ENCODE data around the gene PRMT5.

PRMT5 gene

GRCh38 chr14:22896760-22897159 is 32.4 kb downstream of the PRMT5 start:
- no peak for DNase-seq (ENCODE audit: low read depth)

GRCh38 chr14:22896356-22896755 is 32.8 kb downstream of the PRMT5 start:
- DNase-seq (ENCODE audit: low read depth) = no peak

DNA sequence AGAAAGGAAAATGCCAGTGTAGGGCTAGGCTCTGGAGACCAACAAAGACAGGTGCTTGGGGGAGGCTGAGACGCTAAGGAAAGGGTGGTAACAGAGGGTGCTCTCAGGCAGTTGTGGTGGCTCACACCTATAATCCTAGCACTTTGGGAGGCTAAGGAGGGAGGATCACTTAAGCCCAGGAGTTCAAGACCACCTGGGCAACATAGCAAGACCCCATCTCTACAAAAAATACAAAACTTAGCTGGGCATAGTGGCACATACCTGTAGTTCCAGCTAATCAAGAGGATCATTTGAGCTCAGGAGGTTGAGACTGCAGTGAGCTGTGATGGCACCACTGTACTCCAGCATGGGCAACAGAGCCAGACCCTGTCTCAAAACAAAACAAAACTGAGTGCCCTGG is 33.8 kb downstream of the PRMT5 start:
- DNase-seq (ENCODE audit: low read depth) = no peak

GRCh38 chr14:22893706-22894105 is 35.5 kb downstream of the PRMT5 start:
- DNase-seq (ENCODE audit: low read depth) = no peak

GRCh38 chr14:22892488-22892887 is 36.7 kb downstream of the PRMT5 start:
- DNase-seq (ENCODE audit: low read depth) = no peak

DNA sequence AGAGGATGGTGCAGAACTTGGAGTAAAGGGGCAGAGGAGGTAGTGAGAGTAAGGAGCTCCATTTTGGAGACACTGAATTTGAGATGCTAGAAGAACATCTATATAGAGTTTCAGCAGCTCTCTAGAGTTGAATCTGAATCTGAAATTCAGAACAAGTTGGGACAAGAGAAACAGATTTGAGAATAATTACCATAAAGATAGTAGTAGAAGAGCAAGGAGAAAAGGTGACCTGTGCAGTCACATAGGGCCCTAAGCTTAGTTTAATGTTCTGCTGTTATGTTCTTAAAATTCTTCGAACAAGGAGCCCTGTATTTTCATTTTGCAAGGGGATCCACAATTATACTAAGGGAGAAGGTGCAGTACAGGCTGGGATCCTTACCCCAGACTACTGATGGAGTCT is 38.8 kb downstream of the PRMT5 start:
- no peak for DNase-seq (ENCODE audit: low read depth)

DNA sequence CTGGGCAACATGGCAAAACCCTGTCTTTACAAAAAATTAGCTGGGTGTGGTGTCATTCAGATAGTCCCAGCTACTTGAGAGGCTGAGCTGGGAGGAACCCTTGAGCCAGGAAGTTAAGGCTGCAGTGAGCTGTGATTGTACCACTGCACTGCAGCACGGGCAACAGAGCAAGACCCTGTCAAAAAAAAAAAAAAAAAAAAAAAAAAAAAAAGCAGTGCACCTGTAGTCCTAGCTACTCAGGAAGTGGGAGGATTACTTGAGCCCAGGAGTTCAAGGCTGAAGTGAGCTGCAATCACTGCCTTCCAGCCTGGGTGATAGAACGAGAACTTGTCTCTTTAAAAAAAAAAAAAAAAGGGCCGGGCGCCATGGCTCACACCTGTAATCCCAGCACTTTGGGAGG is 40.5 kb downstream of the PRMT5 start:
- DNase-seq (ENCODE audit: low read depth) = no peak

DNA sequence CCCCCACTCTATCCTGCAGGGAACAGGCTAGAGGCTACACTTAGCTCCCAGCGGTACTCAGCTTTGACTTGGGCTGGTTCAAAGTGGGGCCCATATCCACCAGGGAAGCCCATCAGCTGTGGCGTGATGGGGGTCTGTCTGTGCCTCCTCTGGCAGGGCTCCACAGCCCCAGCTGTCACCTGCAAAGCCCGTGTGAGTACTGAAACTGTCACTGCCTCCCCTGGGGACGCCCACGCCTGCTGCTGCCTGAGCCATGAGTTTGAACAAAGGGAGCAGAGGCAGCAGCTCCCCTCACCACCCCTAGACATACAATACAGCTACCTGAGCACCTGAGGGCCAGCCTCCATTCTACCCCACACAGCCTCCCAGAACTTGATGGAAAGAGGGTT is 41.2 kb downstream of the PRMT5 start:
- no peak for DNase-seq (ENCODE audit: low read depth)

GRCh38 chr14:22887260-22887989 is 41.8 kb downstream of the PRMT5 start:
- no peak for DNase-seq (ENCODE audit: low read depth)

- no peak for DNase-seq (ENCODE audit: low read depth)
These were observed 42.5 kb downstream of the PRMT5 start for GRCh38 chr14:22886500-22887259.

DNA sequence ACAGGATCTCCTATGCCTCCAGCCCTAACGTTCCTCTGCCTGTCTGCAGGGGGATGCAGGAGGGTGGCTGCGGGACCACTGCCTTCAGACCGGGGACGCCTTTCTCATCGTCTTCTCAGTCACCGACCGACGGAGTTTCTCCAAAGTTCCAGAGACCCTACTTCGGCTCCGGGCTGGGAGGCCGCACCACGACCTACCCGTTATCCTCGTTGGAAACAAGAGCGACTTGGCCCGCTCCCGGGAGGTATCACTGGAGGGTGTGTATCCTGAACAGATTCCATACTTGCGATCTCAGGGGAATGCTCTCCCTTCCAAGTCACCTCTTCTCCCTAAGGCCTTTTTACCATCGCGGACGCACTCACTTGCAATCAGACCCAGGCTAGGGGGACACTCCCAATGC is 43.2 kb downstream of the PRMT5 start:
- DNase-seq (ENCODE audit: low read depth) = no peak

GRCh38 chr14:22884738-22885523 is 44.2 kb downstream of the PRMT5 start:
- no peak for DNase-seq (ENCODE audit: low read depth)

- no peak for DNase-seq (ENCODE audit: low read depth)
These were observed 45.0 kb downstream of the PRMT5 start for GRCh38 chr14:22884076-22884737.

- DNase-seq (ENCODE audit: low read depth) = peak; percentile 11
These were observed 45.8 kb downstream of the PRMT5 start, which contains the start of gene REM2 for GRCh38 chr14:22883173-22883976. Gene REM2, plus strand, starts transcription at chr14:22883222. Its CDS starts 66 bp downstream, at chr14:22883288.

GRCh38 chr14:22882529-22883172 is 46.5 kb downstream of the PRMT5 start:
- no peak for DNase-seq (ENCODE audit: low read depth)

DNA sequence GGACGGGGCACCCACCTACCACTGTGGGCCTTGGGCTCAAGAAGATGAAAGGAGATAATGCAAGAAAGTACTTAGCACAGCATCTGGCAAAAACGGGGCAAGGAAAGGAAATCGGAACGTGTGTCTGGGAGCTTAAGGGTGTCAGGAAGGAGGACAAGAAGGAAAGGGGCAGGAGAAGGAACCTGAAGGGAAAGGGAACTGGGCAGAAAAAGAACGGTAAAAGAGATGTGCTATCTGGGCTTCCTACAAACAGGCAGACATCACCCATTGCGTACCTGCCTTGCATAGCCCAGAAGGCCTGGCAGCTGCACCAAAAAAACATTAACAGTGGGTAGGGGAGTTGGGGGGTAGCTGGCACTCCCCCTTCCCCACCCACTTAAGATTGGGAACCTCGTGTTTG is 47.1 kb downstream of the PRMT5 start:
- DNase-seq (ENCODE audit: low read depth) = no peak

DNA sequence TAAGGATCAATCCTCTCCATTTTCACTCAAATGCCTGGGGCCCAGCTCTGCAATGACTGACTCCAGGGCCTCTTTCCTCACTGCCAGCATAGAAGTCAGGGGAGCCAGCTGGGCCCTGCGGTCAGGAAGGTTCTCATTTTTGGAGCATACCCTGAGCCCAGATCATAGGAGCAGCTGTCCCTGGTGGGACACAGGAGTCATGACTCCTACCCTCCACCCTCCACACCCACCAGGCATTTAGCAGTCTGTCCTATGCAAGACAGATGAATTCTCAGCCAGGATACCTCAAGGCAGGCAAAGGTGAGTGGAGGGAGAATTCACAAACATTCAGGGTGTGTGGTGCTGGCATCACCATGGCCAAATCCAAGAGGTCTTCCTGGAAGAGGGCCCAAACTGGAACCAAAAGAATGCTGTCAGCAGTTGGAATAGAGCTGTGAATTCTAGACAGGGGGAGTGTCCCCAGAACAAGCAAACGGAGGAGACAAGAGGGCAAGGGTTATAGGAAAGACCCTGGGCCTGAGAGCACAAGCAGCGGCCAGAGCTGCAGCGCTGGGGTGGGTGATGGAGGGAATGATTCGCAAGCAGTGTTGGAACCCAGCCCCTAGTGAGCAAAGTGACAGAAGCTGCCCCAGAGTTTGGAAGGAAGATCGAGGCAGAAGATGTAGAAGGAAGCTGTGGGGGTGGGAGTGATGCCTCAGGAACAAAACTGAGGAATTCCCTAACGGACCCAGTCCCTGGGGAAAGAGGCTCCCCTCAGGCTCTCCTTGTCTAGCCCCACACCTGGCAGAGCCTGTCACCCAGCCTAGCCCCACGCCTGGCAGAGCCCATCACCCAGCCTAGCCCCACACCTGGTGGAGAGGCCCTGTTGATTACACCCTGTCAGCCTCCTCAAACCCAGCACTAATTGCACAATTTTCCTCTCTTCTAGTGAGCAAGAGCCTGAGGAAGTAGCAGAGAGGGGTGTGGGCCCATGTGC is 50.6 kb downstream of the PRMT5 start:
- DNase-seq (ENCODE audit: low read depth) = no peak

DNA sequence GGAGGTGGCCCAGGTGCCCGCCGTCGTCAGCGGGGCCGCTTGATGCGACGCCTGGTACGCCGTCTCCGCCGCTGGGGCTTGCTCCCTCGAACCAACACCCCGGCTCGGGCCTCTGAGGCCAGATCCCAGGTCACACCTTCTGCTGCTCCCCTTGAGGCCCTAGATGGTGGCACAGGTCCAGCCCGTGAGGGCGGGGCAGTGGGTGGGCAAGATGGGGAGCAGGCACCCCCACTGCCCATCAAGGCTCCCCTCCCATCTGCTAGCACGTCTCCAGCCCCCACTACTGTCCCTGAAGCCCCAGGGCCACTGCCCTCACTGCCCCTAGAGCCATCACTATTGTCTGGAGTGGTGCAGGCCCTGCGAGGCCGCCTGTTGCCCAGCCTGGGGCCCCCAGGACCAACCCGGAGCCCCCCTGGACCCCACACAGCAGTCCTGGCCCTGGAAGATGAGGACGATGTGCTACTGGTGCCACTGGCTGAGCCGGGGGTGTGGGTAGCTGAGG is 52.1 kb downstream of the PRMT5 start:
- no peak for DNase-seq (ENCODE audit: low read depth)

GRCh38 chr14:22875748-22876319 is 53.3 kb downstream of the PRMT5 start:
- DNase-seq (ENCODE audit: low read depth) = no peak

All from CMK (cell line).